CD14-positive monocyte (primary cell): ENCODE measurements around the gene ESRRA. TPM values are rescaled to one million over a fixed set of nuclear protein-coding genes. Genes with fewer than 3 reads are reported as not detected.

Experiments used
- DNase-seq, 3 donors: peaks; one replicate each; pipeline ENCODE4 v3.0.0-alpha.2; 2011 to 2022
- H2AFZ ChIP-seq: 2 replicates; pipeline ENCODE4 v1.6.0; 2012; ENCODE audit warnings: mild to moderate bottlenecking, low read depth, low read length, inconsistent platforms; ENCODE audit not compliant: insufficient read depth, poor library complexity, severe bottlenecking
- H3K27ac ChIP-seq, 2 donors: 1 replicate in 1 of 2; 2 replicates in 1 of 2; pipeline ENCODE4 v1.5.1; 2012 to 2013; ENCODE audit warnings: low read length in 2 of 2, control low read depth in 1 of 2, inconsistent platforms in 1 of 2, low read depth in 1 of 2, mild to moderate bottlenecking in 1 of 2
- H3K27me3 ChIP-seq, 2 donors: one replicate each; pipeline versions ENCODE4 v1.6.0 to v1.6.1; 2011 to 2013; ENCODE audit warnings: low read length in 2 of 2; ENCODE audit not compliant: control insufficient read depth in 2 of 2, insufficient read depth in 2 of 2
- H3K36me3 ChIP-seq, 2 donors: replicated peaks in 1 of 2; 1 replicate in 1 of 2; 2 replicates in 1 of 2; pipeline versions ENCODE4 v1.5.1 to v1.6.1; 2012 to 2013; ENCODE audit warnings: low read length in 2 of 2, control low read depth in 1 of 2, inconsistent platforms in 1 of 2, mild to moderate bottlenecking in 1 of 2; ENCODE audit not compliant: insufficient read depth in 2 of 2, control insufficient read depth in 1 of 2
- H3K4me1 ChIP-seq, 2 donors: 1 replicate in 1 of 2; 2 replicates in 1 of 2; pipeline versions ENCODE4 v1.5.1 to v1.6.1; 2012 to 2013; ENCODE audit warnings: low read length in 2 of 2, control low read depth in 1 of 2, inconsistent platforms in 1 of 2, mild to moderate bottlenecking in 1 of 2, moderate library complexity in 1 of 2; ENCODE audit not compliant: insufficient read depth in 2 of 2, control insufficient read depth in 1 of 2
- H3K4me2 ChIP-seq: replicated peaks from 2 replicates; pipeline ENCODE3; 2012; ENCODE audit warnings: low read length, moderate library complexity, mild to moderate bottlenecking; ENCODE audit not compliant: poor library complexity, severe bottlenecking; ENCODE audit errors: extremely low read depth
- H3K4me3 ChIP-seq, 3 experiments: fragments of 200-600 bp in 1 of 3; sonication (generic) in 1 of 3; replicated peaks in 1 of 3; 1 replicate in 2 of 3; 2 replicates in 1 of 3; pipeline ENCODE4 v1.5.1; 2011 to 2013; ENCODE audit warnings: low read length in 3 of 3, mild to moderate bottlenecking in 3 of 3, control low read depth in 2 of 3, low read depth in 2 of 3, inconsistent platforms in 1 of 3, moderate library complexity in 1 of 3
- H3K79me2 ChIP-seq: 2 replicates; pipeline ENCODE4 v1.6.0; 2012; ENCODE audit warnings: mild to moderate bottlenecking, control low read depth, inconsistent platforms, low read length, moderate library complexity; ENCODE audit not compliant: insufficient read depth
- H3K9ac ChIP-seq: 2 replicates; pipeline ENCODE4 v1.6.0; 2017; ENCODE audit warnings: low read length, mild to moderate bottlenecking; ENCODE audit not compliant: insufficient read depth, poor library complexity, severe bottlenecking
- H3K9me3 ChIP-seq, 2 donors: replicated peaks in 1 of 2; 1 replicate in 1 of 2; 2 replicates in 1 of 2; pipeline versions ENCODE4 v1.5.1 to v1.6.1; 2012 to 2013; ENCODE audit warnings: low read length in 2 of 2, control low read depth in 1 of 2; ENCODE audit not compliant: control insufficient read depth in 1 of 2, insufficient read depth in 1 of 2
- H4K20me1 ChIP-seq: 2 replicates; pipeline ENCODE4 v1.6.0; 2012; ENCODE audit warnings: mild to moderate bottlenecking, low read length, control low read depth, moderate library complexity; ENCODE audit not compliant: insufficient read depth
- H3K27ac Mint-ChIP-seq, 7 donors: one replicate each; pipeline ENCODE4 v1.8.0; 2020; ENCODE audit warnings: mild to moderate bottlenecking in 7 of 7, mixed read lengths in 7 of 7, moderate library complexity in 6 of 7, inconsistent platforms in 2 of 7
- H3K27me3 Mint-ChIP-seq, 3 donors: one replicate each; pipeline ENCODE4 v1.8.0; 2021 to 2022; ENCODE audit warnings: low read depth in 3 of 3, mild to moderate bottlenecking in 3 of 3, mixed read lengths in 3 of 3, moderate library complexity in 3 of 3, inconsistent platforms in 1 of 3
- H3K36me3 Mint-ChIP-seq, 2 donors: one replicate each; pipeline ENCODE4 v1.8.0; 2020; ENCODE audit warnings: mixed read lengths in 2 of 2, inconsistent platforms in 1 of 2, mild to moderate bottlenecking in 1 of 2
- H3K4me1 Mint-ChIP-seq: one replicate; pipeline ENCODE4 v1.8.0; 2020; ENCODE audit warnings: mild to moderate bottlenecking, mixed read lengths
- H3K4me3 Mint-ChIP-seq, 2 donors: one replicate each; pipeline ENCODE4 v1.8.0; 2020; ENCODE audit warnings: mild to moderate bottlenecking in 2 of 2, mixed read lengths in 2 of 2, moderate library complexity in 1 of 2
- H3K9me3 Mint-ChIP-seq, 7 donors: one replicate each; pipeline ENCODE4 v1.8.0; 2020 to 2022; ENCODE audit warnings: mixed read lengths in 7 of 7, mild to moderate bottlenecking in 6 of 7, moderate library complexity in 6 of 7, inconsistent platforms in 2 of 7
- WGBS: methylation state at CpG from one replicate; pipeline ENCODE4 v1.1.5; 2013; ENCODE audit warnings: missing lambda C conversion rate; ENCODE audit not compliant: insufficient coverage; 5-methylcytosine and 5-hydroxymethylcytosine counted together
- intact Hi-C, 2 donors: fragments of 100-400 bp; cut with micrococcal nuclease; formaldehyde crosslinking; loops; one replicate each; pipeline versions ENCODE4 v1.15.0 to v1.15.1; 2023
- polyA plus RNA-seq, 3 donors: library from polyadenylated mRNA; depleted of rRNA in 1 of 3; unstranded in 2 of 3; stranded (reverse) in 1 of 3; fragments of 300-500 nt in 2 of 3; fragments of >200 nt in 1 of 3; fragmentation: Illumina TruSeq in 2 of 3; gene quantifications; 1 replicate in 2 of 3; 2 replicates in 1 of 3; pipeline ENCODE4 v1.2.3, GENCODE V29; 2012 to 2021
- TF ChIP-seq, protein P1 (sequence below): fragments of 200-600 bp; IDR thresholded peaks from one replicate; pipeline ENCODE4 v1.8.0; 2022; ENCODE audit warnings: antibody characterized with exemption, mild to moderate bottlenecking

ESRRA gene
- polyA plus RNA-seq, 3 donors = 15.3 to 45.7 (median 18.3) TPM

- H3K27me3 ChIP-seq = no peaks in the 10 kb centered on the region
- peaks cover 42 to 58% of the 10 kb centered on the region in 2 donors for H3K36me3 Mint-ChIP-seq
- H3K9me3 ChIP-seq = no peaks in the 10 kb centered on the region
- peak within 1 kb of the TSS; percentile 88 to 94 for H3K4me3 Mint-ChIP-seq
- peaks cover 28 to 43% of the 10 kb centered on the region in 2 donors for H3K4me1 ChIP-seq
- intact Hi-C loops = loop anchor here (1.0 to 5.0 kb wide), 3 partner anchors 13 to 39 kb away; partner anchors contain the start of genes RPS6KA4 (in 2 of the 2) and ESRRA (in 1 of the 2)
- peaks cover 33% of the 10 kb centered on the region for H4K20me1 ChIP-seq
- peak within 1 kb of the TSS; percentile 51 to 93 (median 91) for H3K4me3 ChIP-seq
- TF ChIP-seq, protein P1, sequence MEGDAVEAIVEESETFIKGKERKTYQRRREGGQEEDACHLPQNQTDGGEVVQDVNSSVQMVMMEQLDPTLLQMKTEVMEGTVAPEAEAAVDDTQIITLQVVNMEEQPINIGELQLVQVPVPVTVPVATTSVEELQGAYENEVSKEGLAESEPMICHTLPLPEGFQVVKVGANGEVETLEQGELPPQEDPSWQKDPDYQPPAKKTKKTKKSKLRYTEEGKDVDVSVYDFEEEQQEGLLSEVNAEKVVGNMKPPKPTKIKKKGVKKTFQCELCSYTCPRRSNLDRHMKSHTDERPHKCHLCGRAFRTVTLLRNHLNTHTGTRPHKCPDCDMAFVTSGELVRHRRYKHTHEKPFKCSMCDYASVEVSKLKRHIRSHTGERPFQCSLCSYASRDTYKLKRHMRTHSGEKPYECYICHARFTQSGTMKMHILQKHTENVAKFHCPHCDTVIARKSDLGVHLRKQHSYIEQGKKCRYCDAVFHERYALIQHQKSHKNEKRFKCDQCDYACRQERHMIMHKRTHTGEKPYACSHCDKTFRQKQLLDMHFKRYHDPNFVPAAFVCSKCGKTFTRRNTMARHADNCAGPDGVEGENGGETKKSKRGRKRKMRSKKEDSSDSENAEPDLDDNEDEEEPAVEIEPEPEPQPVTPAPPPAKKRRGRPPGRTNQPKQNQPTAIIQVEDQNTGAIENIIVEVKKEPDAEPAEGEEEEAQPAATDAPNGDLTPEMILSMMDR = peak; percentile 38
- peak; percentile 96 to 98 (median 98) for DNase-seq
- peaks cover 49 to 60% of the 10 kb centered on the region in 2 donors for H3K36me3 ChIP-seq
- peaks cover 9% of the 10 kb centered on the region for H3K79me2 ChIP-seq
- under 1% methylated on average over 51 of the region's 61 CpGs for WGBS
- H3K4me1 Mint-ChIP-seq = peaks cover 29% of the 10 kb centered on the region
- no peaks in the 10 kb centered on the region for H3K9me3 Mint-ChIP-seq
- H3K4me2 ChIP-seq = peak within 1 kb of the TSS; percentile 95
- H3K27ac ChIP-seq = peak within 1 kb of the TSS; percentile 96 to 97
- H2AFZ ChIP-seq = peak within 1 kb of the TSS; percentile 82
- H3K27me3 Mint-ChIP-seq = peaks cover 0 to 1% (median 0%) of the 10 kb centered on the region in 3 donors
- peak within 1 kb of the TSS; percentile 83 for H3K9ac ChIP-seq
- peak within 1 kb of the TSS; percentile 98 to 99 (median 99) for H3K27ac Mint-ChIP-seq
Observed at GRCh38 chr11:64317961-64318765, 12.8 kb downstream of the ESRRA start, which contains the start of gene PRDX5. Gene PRDX5 (plus strand): TSS chr11:64318121. CDS start chr11:64318216, 95 bp downstream.
